H1 (cell line): Measurements from ENCODE around the gene AZI2. TPM values are rescaled to one million over a fixed set of nuclear protein-coding genes. Genes with fewer than 3 reads are reported as not detected.

ENCODE experiments used
- CTCF ChIA-PET: fragments of 300-600 bp; sonication (Branson Sonifier 250); formaldehyde crosslinking; loops from one replicate; lab custom pipeline; 2021; ENCODE audit not compliant: partially characterized antibody; lab: Charles Lee
- POLR2A ChIA-PET: fragments of 300-600 bp; sonication (Branson Sonifier 250); formaldehyde crosslinking; loops from one replicate; lab custom pipeline; 2021; ENCODE audit warnings: inconsistent platforms; ENCODE audit not compliant: partially characterized antibody; lab: Charles Lee
- DNase-seq, 2 experiments: peaks; one replicate each; pipeline versions ENCODE4 v3.0.0 to v3.0.0-alpha.2; 2010 to 2022; ENCODE audit warnings: low spot score in 2 of 2, low read depth in 1 of 2, mixed read lengths in 1 of 2
- FAIRE-seq: peaks from 2 replicates; lab custom pipeline; 2011; peaks lifted over from hg19 to GRCh38; lab: Jason Lieb, UNC
- H2AFZ ChIP-seq: 2 replicates; pipeline ENCODE4 v1.8.1; 2012; ENCODE audit warnings: low read length, inconsistent platforms
- H2AK5ac ChIP-seq: 2 replicates; pipeline ENCODE4 v1.6.1; 2013; ENCODE audit warnings: low read depth, low read length
- H2BK120ac ChIP-seq: replicated peaks from 2 replicates; pipeline ENCODE3; 2013; ENCODE audit warnings: low read depth, low read length, inconsistent platforms
- H2BK12ac ChIP-seq: 2 replicates; pipeline ENCODE4 v1.6.1; 2013; ENCODE audit warnings: low read depth, low read length
- H2BK15ac ChIP-seq: 2 replicates; pipeline ENCODE4 v1.6.1; 2013; ENCODE audit warnings: low read length
- H2BK20ac ChIP-seq: 2 replicates; pipeline ENCODE4 v1.6.1; 2013; ENCODE audit warnings: low read length
- H2BK5ac ChIP-seq: 2 replicates; pipeline ENCODE4 v1.6.1; 2013; ENCODE audit warnings: low read depth, low read length
- H3K14ac ChIP-seq: 2 replicates; pipeline ENCODE4 v1.6.1; 2013; ENCODE audit warnings: inconsistent platforms; ENCODE audit not compliant: insufficient read length
- H3K18ac ChIP-seq: 2 replicates; pipeline ENCODE4 v1.6.1; 2013; ENCODE audit warnings: low read length; ENCODE audit errors: extremely low read depth
- H3K23ac ChIP-seq: 2 replicates; pipeline ENCODE4 v1.6.1; 2013; ENCODE audit warnings: inconsistent platforms; ENCODE audit not compliant: insufficient read length
- H3K23me2 ChIP-seq: 2 replicates; pipeline ENCODE4 v1.6.1; 2013; ENCODE audit warnings: low read depth, low read length
- H3K27ac ChIP-seq: 2 replicates; pipeline ENCODE4 v1.6.1; 2011; ENCODE audit warnings: low read depth, low read length, inconsistent platforms
- H3K27me3 ChIP-seq, 4 experiments: replicated peaks in 1 of 4; 1 replicate in 1 of 4; 2 replicates in 3 of 4; pipeline versions ENCODE4 v1.6.1 to v1.8.1; 2011 to 2013; ENCODE audit warnings: low read length in 3 of 4, mild to moderate bottlenecking in 3 of 4, inconsistent platforms in 2 of 4, mixed read lengths in 2 of 4, moderate library complexity in 1 of 4; ENCODE audit not compliant: control insufficient read depth in 3 of 4, insufficient read depth in 3 of 4; ENCODE audit errors: extremely low read depth in 1 of 4
- H3K36me3 ChIP-seq, 4 experiments: 2 replicates each; pipeline versions ENCODE4 v1.6.1 to v1.8.1; 2011 to 2013; ENCODE audit warnings: mild to moderate bottlenecking in 4 of 4, low read length in 3 of 4, moderate library complexity in 2 of 4, control low read depth in 1 of 4, inconsistent platforms in 1 of 4; ENCODE audit not compliant: insufficient read depth in 4 of 4, control insufficient read depth in 2 of 4
- H3K4ac ChIP-seq: replicated peaks from 2 replicates; pipeline ENCODE3; 2013; ENCODE audit warnings: low read length, low read depth, mixed read lengths, inconsistent platforms; ENCODE audit not compliant: insufficient read length
- H3K4me1 ChIP-seq, 4 experiments: replicated peaks in 1 of 4; 1 replicate in 1 of 4; 2 replicates in 3 of 4; pipeline versions ENCODE4 v1.6.1 to v1.8.1; 2011 to 2013; ENCODE audit warnings: low read length in 3 of 4, inconsistent platforms in 2 of 4, mixed read lengths in 1 of 4; ENCODE audit not compliant: insufficient read depth in 4 of 4, control insufficient read depth in 3 of 4
- H3K4me2 ChIP-seq, 2 experiments: 2 replicates each; pipeline versions ENCODE4 v1.6.1 to v1.8.1; 2011 to 2013; ENCODE audit warnings: low read depth in 2 of 2, low read length in 2 of 2, control low read depth in 1 of 2, inconsistent platforms in 1 of 2, mild to moderate bottlenecking in 1 of 2; ENCODE audit not compliant: insufficient read depth in 1 of 2
- H3K4me3 ChIP-seq, 4 experiments: fragments of 200-600, 300-600 bp in 1 of 4; sonication (generic), shearing (Covaris generic), sonication (Bioruptor Twin) in 1 of 4; 2 replicates each; pipeline versions ENCODE4 v1.5.1 to v1.8.1; 2011 to 2016; ENCODE audit warnings: low read length in 4 of 4, low read depth in 3 of 4, control low read depth in 2 of 4, inconsistent platforms in 2 of 4, mild to moderate bottlenecking in 2 of 4, mixed read lengths in 1 of 4, moderate library complexity in 1 of 4; ENCODE audit not compliant: insufficient read depth in 2 of 4; ENCODE audit errors: extremely low read depth in 1 of 4
- H3K56ac ChIP-seq: replicated peaks from 2 replicates; pipeline ENCODE3; 2013; ENCODE audit warnings: low read depth, mild to moderate bottlenecking, mixed read lengths, low read length, inconsistent platforms; ENCODE audit not compliant: insufficient read length
- H3K79me1 ChIP-seq: 2 replicates; pipeline ENCODE4 v1.6.1; 2013; ENCODE audit warnings: low read depth, low read length, control low read depth
- H3K79me2 ChIP-seq, 2 experiments: 2 replicates each; pipeline versions ENCODE4 v1.6.1 to v1.8.1; 2012 to 2013; ENCODE audit warnings: low read length in 2 of 2, mild to moderate bottlenecking in 2 of 2, inconsistent platforms in 1 of 2; ENCODE audit not compliant: insufficient read depth in 2 of 2, control insufficient read depth in 1 of 2
- H3K9ac ChIP-seq, 4 experiments: replicated peaks in 1 of 4; 1 replicate in 1 of 4; 2 replicates in 3 of 4; pipeline versions ENCODE4 v1.6.1 to v1.8.1; 2011 to 2013; ENCODE audit warnings: low read depth in 3 of 4, low read length in 3 of 4, control low read depth in 2 of 4, mild to moderate bottlenecking in 2 of 4, moderate library complexity in 2 of 4, inconsistent platforms in 1 of 4; ENCODE audit errors: extremely low read depth in 1 of 4
- H3K9me3 ChIP-seq, 2 experiments: 2 replicates each; pipeline versions ENCODE4 v1.6.1 to v1.8.1; 2012 to 2013; ENCODE audit warnings: mild to moderate bottlenecking in 2 of 2, moderate library complexity in 2 of 2, control low read depth in 1 of 2, inconsistent platforms in 1 of 2, low read depth in 1 of 2, low read length in 1 of 2, mixed read lengths in 1 of 2; ENCODE audit not compliant: insufficient read depth in 2 of 2
- H4K20me1 ChIP-seq, 2 experiments: replicated peaks in 1 of 2; 2 replicates each; pipeline versions ENCODE3 to v1.8.1; 2011 to 2013; ENCODE audit warnings: inconsistent platforms in 2 of 2, low read length in 2 of 2, mild to moderate bottlenecking in 1 of 2; ENCODE audit not compliant: insufficient read depth in 2 of 2, control insufficient read depth in 1 of 2
- H4K5ac ChIP-seq: 2 replicates; pipeline ENCODE4 v1.6.1; 2013; ENCODE audit warnings: low read length, low read depth, mixed read lengths, inconsistent platforms; ENCODE audit not compliant: insufficient read length
- H4K8ac ChIP-seq: 2 replicates; pipeline ENCODE4 v1.8.0; 2013; ENCODE audit warnings: mild to moderate bottlenecking, moderate library complexity, low read length, inconsistent platforms; ENCODE audit not compliant: insufficient read depth; ENCODE audit errors: extremely low read depth
- H4K91ac ChIP-seq: replicated peaks from 2 replicates; pipeline ENCODE3; 2013; ENCODE audit warnings: low read length, mixed read lengths, inconsistent platforms; ENCODE audit not compliant: insufficient read length
- BACH1 ChIP-seq: IDR thresholded peaks from 2 replicates; pipeline ENCODE4 v1.6.1; 2012; ENCODE audit warnings: low read length, improper control_type of control experiment
- BCL11A ChIP-seq, 2 experiments: IDR thresholded peaks; one replicate each; pipeline ENCODE4 v1.6.1; 2011; ENCODE audit warnings: low read depth in 2 of 2, low read length in 2 of 2, mild to moderate bottlenecking in 2 of 2
- CHD2 ChIP-seq: IDR thresholded peaks from 2 replicates; pipeline ENCODE4 v1.6.1; 2012; ENCODE audit warnings: low read length, improper control_type of control experiment
- FOSL1 ChIP-seq: IDR thresholded peaks from 2 replicates; pipeline ENCODE4 v1.6.1; 2011; ENCODE audit warnings: mild to moderate bottlenecking, low read depth, low read length, moderate library complexity; ENCODE audit not compliant: insufficient read depth
- MAX ChIP-seq: IDR thresholded peaks from 2 replicates; pipeline ENCODE4 v1.6.1; 2012; ENCODE audit warnings: inconsistent platforms
- SRF ChIP-seq: IDR thresholded peaks from 2 replicates; pipeline ENCODE4 v1.6.1; 2011; ENCODE audit warnings: mild to moderate bottlenecking, low read depth, low read length, moderate library complexity
- SUZ12 ChIP-seq: fragments of 200-600 bp; sonication (generic); IDR thresholded peaks from 2 replicates; pipeline ENCODE4 v1.6.1; 2012; ENCODE audit warnings: mild to moderate bottlenecking, inconsistent platforms, low read length, moderate library complexity, mixed read lengths
- ZNF274 ChIP-seq: IDR thresholded peaks from 2 replicates; pipeline ENCODE4 v1.7.0; 2012; ENCODE audit warnings: low read length, borderline replicate concordance; ENCODE audit errors: extremely low read depth
- WGBS, 2 experiments: shearing (Covaris generic) in 1 of 2; methylation state at CpG; one replicate each; pipeline versions ENCODE4 v1.1.6 to v1.1.7; 2013 to 2015; ENCODE audit warnings: low lambda C conversion rate in 2 of 2, mixed read lengths in 2 of 2, inconsistent platforms in 1 of 2, low coverage in 1 of 2, missing lambda C conversion rate in 1 of 2; ENCODE audit not compliant: insufficient replicate concordance in 2 of 2, insufficient coverage in 1 of 2, insufficient read length in 1 of 2; ENCODE audit errors: extremely low coverage in 1 of 2, missing lambda C conversion rate in 1 of 2; 5-methylcytosine and 5-hydroxymethylcytosine counted together
- polyA plus RNA-seq, 7 experiments: library from polyadenylated mRNA; depleted of rRNA in 3 of 7; stranded (reverse) in 5 of 7; unstranded in 2 of 7; fragments of >200 nt in 5 of 7; fragments of 200-250 nt in 2 of 7; gene quantifications; 1 replicate in 5 of 7; 2 replicates in 1 of 7; 4 replicates in 1 of 7; pipeline versions ENCODE4 v1.2.1 to v1.2.3, GENCODE V29; 2011 to 2013; ENCODE audit warnings: missing spikeins in 2 of 7, mixed read lengths in 2 of 7
- total RNA-seq: library from RNA; stranded (reverse); fragmentation: NEBNext Ultra II Directional; extraction: Animal tissue kit (Norgen Biotek cat#: 25700); gene quantifications from 2 replicates; pipeline ENCODE4 v1.2.1, GENCODE V29; 2021

Gene AZI2
- total and polyA plus RNA-seq, 2 of the 8 experiments (the other 6 are each of a cell fraction or from before 2014, with no cell fraction given) = 17.4 to 39.2 TPM

DNA sequence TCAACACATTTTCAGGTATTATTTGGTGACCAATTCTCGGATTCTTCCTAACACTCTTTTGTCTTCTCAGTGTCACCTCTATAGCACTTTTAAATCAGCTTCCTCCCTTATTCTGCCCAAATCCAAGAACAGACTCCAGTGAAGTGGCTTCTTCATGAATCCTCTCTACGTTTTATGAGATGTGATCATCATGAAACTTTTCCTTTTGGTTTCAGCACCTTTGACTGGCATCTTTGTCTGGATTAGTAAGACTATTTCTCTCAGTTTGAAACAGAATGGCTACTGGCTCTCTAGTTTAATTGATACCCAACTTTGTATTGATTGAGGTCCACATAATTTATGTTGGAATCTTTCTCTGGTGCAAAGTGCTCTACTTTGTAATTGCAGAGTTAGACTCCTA is 61.6 kb downstream of the AZI2 start:
- no peak overlapping the region for H4K8ac ChIP-seq
- H3K14ac ChIP-seq = no peak overlapping the region
- H4K5ac ChIP-seq = no peak overlapping the region
- H3K56ac ChIP-seq = no peak overlapping the region
- no peak overlapping the region for H3K27ac ChIP-seq
- H3K4me2 ChIP-seq = no peak overlapping the region
- H3K9ac ChIP-seq = no peak overlapping the region
- peaks cover 0 to 6% (median 2%) of the 10 kb centered on the region in 4 experiments; a peak in 5 of 8 replicates for H3K36me3 ChIP-seq
- DNase-seq = no peak
- H2AK5ac ChIP-seq = no peak overlapping the region
- no peaks in the 10 kb centered on the region for H3K79me1 ChIP-seq
- 83% methylated on average over 2 of the region's 2 CpGs; no CpG with 5 or more reads in 1 of the 2 experiments for WGBS, 2 experiments
- H3K9me3 ChIP-seq = peaks cover 0 to 4% of the 10 kb centered on the region in 2 experiments; a peak in 1 of 4 replicates
- H3K18ac ChIP-seq = no peak overlapping the region
- no peak overlapping the region for H2BK15ac ChIP-seq
- no peak for FAIRE-seq
- CTCF ChIA-PET = interaction anchor here (0.7 to 2.2 kb wide), 12 partner anchors 8 to 1286 kb away, joined by 3 to 5 read pairs (median 3); partner anchors contain the start of gene CMC1
- no peak overlapping the region for H2BK5ac ChIP-seq
- no peak overlapping the region for H3K4ac ChIP-seq
- H2BK20ac ChIP-seq = no peak overlapping the region
- no peaks in the 10 kb centered on the region for H4K20me1 ChIP-seq
- no peak overlapping the region for H4K91ac ChIP-seq
- H2BK12ac ChIP-seq = no peak overlapping the region
- H3K4me1 ChIP-seq = no peaks in the 10 kb centered on the region
- H3K23ac ChIP-seq = no peak overlapping the region
- H3K27me3 ChIP-seq = no peaks in the 10 kb centered on the region
- POLR2A ChIA-PET = no interaction called here
- no peak overlapping the region for H2BK120ac ChIP-seq
- no peaks in the 10 kb centered on the region for H3K79me2 ChIP-seq
- no peak overlapping the region for H2AFZ ChIP-seq
- no peaks in the 10 kb centered on the region for H3K23me2 ChIP-seq
- H3K4me3 ChIP-seq = no peak overlapping the region
- TF ChIP-seq BCL11A (IDR thresholded peaks at IDR 0.05; ENCODE audit: low read depth in 2 of 2, low read length in 2 of 2) (no peak), BACH1 (no peak), SRF (no peak), ZNF274 (no peak), MAX (no peak), SUZ12 (no peak), FOSL1 (no peak), CHD2 (no peak)
